HG02938 (cell line): ENCODE data around the gene ESRRA.

Experiments
- ATAC-seq: cut with Tn5 transposase; IDR thresholded peaks from one replicate; pipeline ENCODE4 v1.9.1; 2021; ENCODE audit warnings: mild to moderate bottlenecking, moderate library complexity; ENCODE audit not compliant: unreplicated experiment

The ESRRA gene

GRCh38 chr11:64348383-64349024, 43.2 kb downstream of the ESRRA start:
- ATAC-seq = no peak

- no peak for ATAC-seq
These were observed 43.7 kb downstream of the ESRRA start for GRCh38 chr11:64349025-64349387.

- ATAC-seq = no peak
These were observed 44.1 kb downstream of the ESRRA start for GRCh38 chr11:64349404-64349803.

GRCh38 chr11:64351136-64351631, 45.9 kb downstream of the ESRRA start:
- no peak for ATAC-seq

GRCh38 chr11:64352099-64352994, 47.0 kb downstream of the ESRRA start:
- no peak for ATAC-seq

GRCh38 chr11:64352995-64353714, 47.8 kb downstream of the ESRRA start:
- ATAC-seq = no peak

GRCh38 chr11:64353715-64354506, 48.6 kb downstream of the ESRRA start:
- no peak for ATAC-seq

- no peak for ATAC-seq
These were observed 50.0 kb downstream of the ESRRA start for GRCh38 chr11:64355078-64355940.

- no peak for ATAC-seq
These were observed 51.4 kb downstream of the ESRRA start for GRCh38 chr11:64356498-64357411.

GRCh38 chr11:64357446-64357845, 52.1 kb downstream of the ESRRA start:
- ATAC-seq = no peak

- ATAC-seq = no peak
These were observed 52.7 kb downstream of the ESRRA start for GRCh38 chr11:64357904-64358535.

- no peak for ATAC-seq
These were observed 53.2 kb downstream of the ESRRA start for GRCh38 chr11:64358536-64358906.

- no peak for ATAC-seq
These were observed 53.8 kb downstream of the ESRRA start, which contains the start of gene RPS6KA4 for GRCh38 chr11:64358907-64359711. Gene RPS6KA4, plus strand, starts transcription at chr11:64359162. Its CDS starts 74 bp downstream, at chr11:64359236.

GRCh38 chr11:64359712-64360445, 54.6 kb downstream of the ESRRA start:
- no peak for ATAC-seq

- no peak for ATAC-seq
These were observed 55.2 kb downstream of the ESRRA start for GRCh38 chr11:64360448-64360921.

- no peak for ATAC-seq
These were observed 56.3 kb downstream of the ESRRA start for GRCh38 chr11:64361659-64362058.

GRCh38 chr11:64362339-64362738, 57.0 kb downstream of the ESRRA start:
- no peak for ATAC-seq
